ENCODE data around the gene CEMIP.

The CEMIP gene

GRCh38 chr15:80974914-80975313 is 195.7 kb downstream of the CEMIP start:
- no peak for DNase-seq (ENCODE audit: low read depth in 2 of 2, low spot score in 1 of 2)

- DNase-seq (ENCODE audit: low read depth in 2 of 2, low spot score in 1 of 2) = no peak
Measured at GRCh38 chr15:80976851-80977250, 197.7 kb downstream of the CEMIP start.

GRCh38 chr15:80977627-80978036 is 198.5 kb downstream of the CEMIP start:
- DNase-seq (ENCODE audit: low read depth in 2 of 2, low spot score in 1 of 2) = no peak

GRCh38 chr15:80978685-80979329 is 199.6 kb downstream of the CEMIP start:
- no peak for DNase-seq (ENCODE audit: low read depth in 2 of 2, low spot score in 1 of 2)

- no peak for DNase-seq (ENCODE audit: low read depth in 2 of 2, low spot score in 1 of 2)
Measured at GRCh38 chr15:80979538-80980200, 200.5 kb downstream of the CEMIP start.

- no peak for DNase-seq (ENCODE audit: low read depth in 2 of 2, low spot score in 1 of 2)
Measured at GRCh38 chr15:80982205-80982604, 203.0 kb downstream of the CEMIP start.

- DNase-seq (ENCODE audit: low read depth in 2 of 2, low spot score in 1 of 2) = no peak
Measured at GRCh38 chr15:80982839-80983238, 203.7 kb downstream of the CEMIP start.

GRCh38 chr15:80984856-80985255 is 205.7 kb downstream of the CEMIP start:
- no peak for DNase-seq (ENCODE audit: low read depth in 2 of 2, low spot score in 1 of 2)

GRCh38 chr15:80985981-80986380 is 206.8 kb downstream of the CEMIP start:
- DNase-seq (ENCODE audit: low read depth in 2 of 2, low spot score in 1 of 2) = no peak

GRCh38 chr15:80986487-80986886 is 207.3 kb downstream of the CEMIP start:
- DNase-seq (ENCODE audit: low read depth in 2 of 2, low spot score in 1 of 2) = no peak

- DNase-seq (ENCODE audit: low read depth in 2 of 2, low spot score in 1 of 2) = no peak
Measured at GRCh38 chr15:80988148-80988796, 209.1 kb downstream of the CEMIP start.

- no peak for DNase-seq (ENCODE audit: low read depth in 2 of 2, low spot score in 1 of 2)
Measured at GRCh38 chr15:80989081-80989517, 209.9 kb downstream of the CEMIP start.

GRCh38 chr15:80989518-80990478 is 210.6 kb downstream of the CEMIP start, which contains the start of gene MESD:
Gene MESD (minus strand): TSS chr15:80989819. CDS start chr15:80989791, 28 bp downstream.
- DNase-seq (ENCODE audit: low read depth in 2 of 2, low spot score in 1 of 2) = peak; percentile 97 to 98

GRCh38 chr15:80990955-80991354 is 211.8 kb downstream of the CEMIP start:
- no peak for DNase-seq (ENCODE audit: low read depth in 2 of 2, low spot score in 1 of 2)

- no peak for DNase-seq (ENCODE audit: low read depth in 2 of 2, low spot score in 1 of 2)
Measured at GRCh38 chr15:80991421-80991820, 212.3 kb downstream of the CEMIP start.

GRCh38 chr15:80992006-80992405 is 212.8 kb downstream of the CEMIP start:
- DNase-seq (ENCODE audit: low read depth in 2 of 2, low spot score in 1 of 2) = no peak

- no peak for DNase-seq (ENCODE audit: low read depth in 2 of 2, low spot score in 1 of 2)
Measured at GRCh38 chr15:80992441-80992840, 213.3 kb downstream of the CEMIP start.

- DNase-seq (ENCODE audit: low read depth in 2 of 2, low spot score in 1 of 2) = no peak
Measured at GRCh38 chr15:80996247-80996646, 217.1 kb downstream of the CEMIP start.

- no peak for DNase-seq (ENCODE audit: low read depth in 2 of 2, low spot score in 1 of 2)
Measured at GRCh38 chr15:80997692-80998091, 218.5 kb downstream of the CEMIP start.

- DNase-seq (ENCODE audit: low read depth in 2 of 2, low spot score in 1 of 2) = no peak
Measured at GRCh38 chr15:80998251-80998650, 219.1 kb downstream of the CEMIP start.

GRCh38 chr15:80999623-81000036 is 220.5 kb downstream of the CEMIP start:
- DNase-seq (ENCODE audit: low read depth in 2 of 2, low spot score in 1 of 2) = no peak

Data from stimulated activated CD8-positive, alpha-beta memory T cell treated with anti-CD3 and anti-CD28 coated beads, Interleukin-4, amount 100 ng/mL, for 1 hour (primary cell).